GM23248 (cell line): ENCODE measurements around the gene DYRK4. TPM values are rescaled to one million over a fixed set of nuclear protein-coding genes. Genes with fewer than 3 reads are reported as not detected.
A peak's percentile ranks its signal among the peaks of the same experiment; 100 is the strongest.
"Not testable (repeated sequence)": the region's sequence is repeated elsewhere in the genome, so short reads cannot be mapped to it uniquely, and the experiment has no call there.

Source experiments
- DNase-seq: peaks from one replicate; pipeline ENCODE4 v3.0.0-alpha.2; 2015
- H2AFZ ChIP-seq: fragments of 200-600 bp; sonication (generic); 2 replicates; pipeline ENCODE4 v1.6.1; 2016; ENCODE audit warnings: antibody characterized with exemption
- H3F3A ChIP-seq: fragments of 200-600 bp; sonication (generic); 2 replicates; pipeline ENCODE4 v1.6.1; 2016; ENCODE audit warnings: mild to moderate bottlenecking, antibody characterized with exemption, mixed run types; ENCODE audit not compliant: insufficient read depth
- H3K27ac ChIP-seq: fragments of 200-600 bp; sonication (generic); 2 replicates; pipeline ENCODE4 v1.5.1; 2016; ENCODE audit warnings: mild to moderate bottlenecking
- H3K27me3 ChIP-seq: fragments of 200-600 bp; sonication (generic); replicated peaks from 2 replicates; pipeline ENCODE4 v1.6.1; 2016; ENCODE audit warnings: mild to moderate bottlenecking; ENCODE audit not compliant: insufficient read depth
- H3K36me3 ChIP-seq: fragments of 200-600 bp; sonication (generic); 2 replicates; pipeline ENCODE4 v1.6.1; 2016; ENCODE audit warnings: low read depth, mild to moderate bottlenecking
- H3K4me1 ChIP-seq: fragments of 200-600 bp; sonication (generic); 2 replicates; pipeline ENCODE4 v1.6.1; 2016; ENCODE audit warnings: mild to moderate bottlenecking; ENCODE audit not compliant: insufficient read depth
- H3K4me2 ChIP-seq: fragments of 200-600 bp; sonication (generic); one replicate; pipeline ENCODE4 v1.6.1; 2016; ENCODE audit warnings: mild to moderate bottlenecking; ENCODE audit not compliant: unreplicated experiment
- H3K4me3 ChIP-seq: fragments of 200-600 bp; sonication (generic); 2 replicates; pipeline ENCODE4 v1.5.1; 2016; ENCODE audit warnings: mild to moderate bottlenecking
- H3K79me2 ChIP-seq: fragments of 200-600 bp; sonication (generic); 2 replicates; pipeline ENCODE4 v1.6.1; 2016; ENCODE audit warnings: mild to moderate bottlenecking; ENCODE audit not compliant: insufficient read depth
- H3K9ac ChIP-seq: fragments of 200-600 bp; sonication (generic); 2 replicates; pipeline ENCODE4 v1.6.1; 2016; ENCODE audit warnings: mild to moderate bottlenecking
- H3K9me2 ChIP-seq: fragments of 200-600 bp; sonication (generic); 2 replicates; pipeline ENCODE4 v1.6.1; 2016; ENCODE audit warnings: mixed run types, mild to moderate bottlenecking, moderate library complexity; ENCODE audit not compliant: insufficient read depth
- H3K9me3 ChIP-seq: fragments of 200-600 bp; sonication (generic); one replicate; pipeline ENCODE4 v1.6.1; 2017; ENCODE audit warnings: low read depth
- H4K20me1 ChIP-seq: fragments of 200-600 bp; sonication (generic); 2 replicates; pipeline ENCODE4 v1.6.0; 2016; ENCODE audit not compliant: insufficient read depth
- EZH2 ChIP-seq: fragments of 200-600 bp; sonication (generic); IDR thresholded peaks from 2 replicates; pipeline ENCODE4 v1.6.1; 2018; ENCODE audit warnings: antibody characterized with exemption, mild to moderate bottlenecking; ENCODE audit not compliant: insufficient read depth, poor library complexity, severe bottlenecking
- EZH2phosphoT487 ChIP-seq: fragments of 200-600 bp; sonication (generic); IDR thresholded peaks from 2 replicates; pipeline ENCODE4 v1.6.1; 2018; ENCODE audit warnings: antibody characterized with exemption, moderate library complexity, mild to moderate bottlenecking, low read depth; ENCODE audit not compliant: insufficient read depth
- WGBS, 2 experiments: methylation state at CpG; one replicate each; pipeline ENCODE4 v1.1.6; 2015 to 2017; ENCODE audit warnings: low lambda C conversion rate in 2 of 2, low coverage in 1 of 2; ENCODE audit errors: missing lambda C conversion rate in 2 of 2; 5-methylcytosine and 5-hydroxymethylcytosine counted together
- in situ Hi-C: fragments of 300-500 bp; cut with MboI; formaldehyde crosslinking; loops from 2 replicates; pipeline ENCODE4 v1.15.0; 2020
- polyA plus RNA-seq: library from polyadenylated mRNA; unstranded; fragments of >200 nt; fragmentation: Nextera tagmentation; extraction: Ambion mirVana; gene quantifications from 2 replicates; pipeline ENCODE4 v1.2.1, GENCODE V29; 2016
- total RNA-seq: library from RNA; depleted of rRNA; stranded (reverse); fragments of >200 nt; shearing (Covaris generic); gene quantifications from 2 replicates; pipeline ENCODE4 v1.2.3, GENCODE V29; 2014; rRNA removed

The DYRK4 gene, protein sequence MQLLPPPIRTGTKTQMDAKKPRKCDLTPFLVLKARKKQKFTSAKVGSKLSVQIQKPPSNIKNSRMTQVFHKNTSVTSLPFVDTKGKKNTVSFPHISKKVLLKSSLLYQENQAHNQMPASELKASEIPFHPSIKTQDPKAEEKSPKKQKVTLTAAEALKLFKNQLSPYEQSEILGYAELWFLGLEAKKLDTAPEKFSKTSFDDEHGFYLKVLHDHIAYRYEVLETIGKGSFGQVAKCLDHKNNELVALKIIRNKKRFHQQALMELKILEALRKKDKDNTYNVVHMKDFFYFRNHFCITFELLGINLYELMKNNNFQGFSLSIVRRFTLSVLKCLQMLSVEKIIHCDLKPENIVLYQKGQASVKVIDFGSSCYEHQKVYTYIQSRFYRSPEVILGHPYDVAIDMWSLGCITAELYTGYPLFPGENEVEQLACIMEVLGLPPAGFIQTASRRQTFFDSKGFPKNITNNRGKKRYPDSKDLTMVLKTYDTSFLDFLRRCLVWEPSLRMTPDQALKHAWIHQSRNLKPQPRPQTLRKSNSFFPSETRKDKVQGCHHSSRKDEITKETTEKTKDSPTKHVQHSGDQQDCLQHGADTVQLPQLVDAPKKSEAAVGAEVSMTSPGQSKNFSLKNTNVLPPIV
- 63.3 and 78.3 TPM in 2 replicates for total RNA-seq
- polyA plus RNA-seq: 64.0 and 64.5 TPM in 2 replicates

DNA sequence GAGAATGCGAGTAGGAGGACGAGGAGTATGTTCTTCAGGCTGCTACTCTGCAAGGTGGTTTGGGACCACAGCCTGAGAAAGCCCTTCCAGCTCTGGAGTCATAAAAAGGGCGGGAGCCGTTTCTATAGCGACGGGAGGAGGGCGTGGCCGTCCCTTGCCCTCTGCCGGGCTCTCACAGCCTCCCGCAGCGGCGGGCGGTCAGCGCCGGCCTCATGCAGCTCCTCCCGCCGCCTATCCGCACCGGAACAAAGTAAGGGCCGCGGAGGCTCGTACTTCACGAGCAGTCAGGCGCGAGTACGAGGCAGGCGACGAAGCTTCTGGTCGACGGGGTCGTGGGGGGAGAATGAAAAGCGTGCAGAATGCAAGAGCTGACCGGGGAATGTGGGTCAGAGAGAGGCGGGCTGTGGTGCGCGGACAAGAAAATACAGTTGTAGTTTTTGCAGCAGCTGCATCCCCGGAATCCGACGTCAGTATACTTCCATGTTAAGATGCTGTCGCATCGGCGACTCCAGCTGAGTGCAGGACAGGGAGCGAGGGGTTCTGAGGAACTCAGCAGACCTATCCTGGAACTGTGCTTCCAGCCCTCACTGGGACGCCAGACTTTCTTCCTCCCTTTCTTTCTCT is at the start of gene DYRK4:
TSS of gene DYRK4 (plus strand) at position 175 of the 624 bp plus-strand sequence. CDS start at position 213, 38 bp downstream.
- no peaks in the 10 kb centered on the region for H3K36me3 ChIP-seq
- no peaks in the 10 kb centered on the region for H3K9me3 ChIP-seq
- DNase-seq: peak; percentile 74
- TF ChIP-seq EZH2phosphoT487 (no peak), EZH2 (no peak)
- peak within 1 kb of the TSS; percentile 78 for H3K4me2 ChIP-seq
- H4K20me1 ChIP-seq: no peaks in the 10 kb centered on the region
- H3K9me2 ChIP-seq: no peaks in the 10 kb centered on the region
- H3K4me1 ChIP-seq: no peaks in the 10 kb centered on the region
- H2AFZ ChIP-seq: peak within 1 kb of the TSS; percentile 78
- no peaks in the 10 kb centered on the region for H3K79me2 ChIP-seq
- H3K27ac ChIP-seq: no peak within 1 kb of the TSS
- in situ Hi-C loops: no loop called here
- H3K4me3 ChIP-seq: peak within 1 kb of the TSS; percentile 66
- WGBS, 2 experiments: 19 to 22% methylated on average over 43 to 44 of the region's 44 CpGs
- no peaks in the 10 kb centered on the region for H3K27me3 ChIP-seq
- H3K9ac ChIP-seq: peak within 1 kb of the TSS; percentile 42; the same call in 1 of the 2 replicates
- no peaks in the 10 kb centered on the region for H3F3A ChIP-seq

DNA sequence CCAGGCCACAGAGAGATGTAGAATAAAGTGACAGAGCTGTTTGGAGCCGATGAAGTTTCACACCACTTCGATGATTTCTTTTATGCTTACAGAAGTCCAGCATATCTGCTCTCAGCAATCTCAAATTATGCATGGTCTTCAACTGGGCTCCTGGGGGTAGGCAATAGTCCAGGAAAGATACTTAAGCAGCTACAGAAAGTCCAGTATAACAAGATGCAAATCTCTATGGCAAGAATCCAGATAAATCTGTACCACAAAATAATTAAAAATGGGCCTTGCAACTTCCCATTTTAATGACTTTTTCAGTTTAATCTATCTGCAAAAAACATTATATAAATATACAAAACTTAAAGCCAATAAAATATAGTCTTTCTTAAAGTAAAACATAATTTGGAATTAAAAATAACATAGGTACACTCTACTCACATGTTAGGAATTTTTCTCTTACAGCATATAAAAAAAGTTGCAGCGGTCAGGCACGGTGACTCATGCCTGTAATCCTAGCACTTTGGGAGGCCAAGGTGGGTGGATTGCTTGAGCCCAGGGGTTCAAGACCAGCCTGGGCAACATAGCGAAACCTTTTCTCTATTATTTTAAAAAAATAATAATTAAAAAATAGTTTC is 43.8 kb upstream of the DYRK4 start:
- Histone ChIP-seq H4K20me1 (no peaks in the 10 kb centered on the region), H3K9ac (no peak overlapping the region), H3K4me2 (peak overlapping the region; percentile 24), H3K9me3 (no peaks in the 10 kb centered on the region), H3F3A (0 out of 2 replicates have a peak, but pooled peaks cover 6% of the 10 kb centered on the region), H3K9me2 (no peaks in the 10 kb centered on the region), H3K4me1 (peaks cover 7% of the 10 kb centered on the region), H2AFZ (no peak overlapping the region), H3K4me3 (no peak overlapping the region), H3K36me3 (peaks cover 9% of the 10 kb centered on the region), H3K27me3 (no peaks in the 10 kb centered on the region), H3K79me2 (0 out of 2 replicates have a peak, but pooled peaks cover 5% of the 10 kb centered on the region), H3K27ac (peak overlapping the region; percentile 26)
- TF ChIP-seq EZH2 (no peak), EZH2phosphoT487 (no peak)
- peak; percentile 73 for DNase-seq
- 58 to 60% methylated on average over 5 of the region's 5 CpGs for WGBS, 2 experiments
- in situ Hi-C loops: no loop called here

DNA sequence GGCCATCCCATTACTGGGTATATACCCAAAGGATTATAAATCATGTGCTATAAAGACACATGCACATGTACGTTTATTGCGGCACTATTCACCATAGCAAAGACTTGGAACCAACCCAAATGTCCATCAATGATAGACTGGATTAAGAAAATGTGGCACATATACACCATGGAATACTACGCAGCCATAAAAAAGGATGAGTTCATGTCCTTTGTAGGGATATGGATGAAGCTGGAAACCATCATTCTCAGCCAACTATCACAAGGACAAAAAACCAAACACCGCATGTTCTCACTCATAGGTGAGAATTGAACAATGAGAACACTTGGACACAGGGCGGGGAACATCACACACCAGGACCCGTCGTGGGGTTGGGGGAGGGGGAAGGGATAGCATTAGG is 38.6 kb upstream of the DYRK4 start:
- DNase-seq, H3K4me2 ChIP-seq, H3K79me2 ChIP-seq, H3K9me2 ChIP-seq, H3K9ac ChIP-seq, H3F3A ChIP-seq, H2AFZ ChIP-seq, H3K4me1 ChIP-seq, in situ Hi-C loops, H4K20me1 ChIP-seq, H3K9me3 ChIP-seq, H3K4me3 ChIP-seq, H3K27ac ChIP-seq, H3K27me3 ChIP-seq: not testable (repeated sequence)
- peaks cover 15% of the 10 kb centered on the region for H3K36me3 ChIP-seq
- WGBS, 2 experiments: 81 to 87% methylated on average over 7 of the region's 7 CpGs

DNA sequence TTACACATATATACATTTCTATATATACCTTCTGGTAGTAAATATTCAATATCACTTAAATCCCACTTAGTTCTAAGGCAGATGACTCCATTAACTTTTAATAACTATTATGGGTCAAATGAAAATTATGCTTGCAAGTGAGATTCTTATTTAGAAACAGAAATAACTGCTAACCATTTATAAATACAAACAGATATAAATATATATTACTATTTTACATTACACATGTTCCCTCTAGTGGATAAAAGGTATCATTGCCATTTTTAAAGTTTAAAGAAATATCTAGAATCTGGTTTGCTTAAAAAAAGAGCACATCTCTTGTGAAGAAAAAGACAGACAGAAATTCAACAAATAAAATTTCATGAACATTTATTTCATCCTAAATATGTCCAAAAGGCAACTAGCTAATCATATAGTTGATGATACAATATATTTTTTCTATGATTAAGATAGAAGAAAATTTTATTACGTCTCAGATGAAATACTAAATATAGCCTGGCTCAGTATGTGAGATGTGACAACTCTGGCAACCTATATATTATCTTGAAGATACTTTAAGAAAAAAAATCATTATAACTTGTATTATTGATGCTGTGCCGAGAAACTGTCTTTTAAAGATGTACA is 35.0 kb upstream of the DYRK4 start:
- Histone ChIP-seq H3F3A (0 out of 2 replicates have a peak, but pooled peaks cover 7% of the 10 kb centered on the region), H3K9me2 (no peaks in the 10 kb centered on the region), H4K20me1 (no peaks in the 10 kb centered on the region), H3K79me2 (no peaks in the 10 kb centered on the region), H3K9ac (no peak overlapping the region), H3K27ac (no peak overlapping the region), H3K36me3 (peaks cover 15% of the 10 kb centered on the region), H3K27me3 (no peaks in the 10 kb centered on the region), H3K4me1 (no peaks in the 10 kb centered on the region), H2AFZ (no peak overlapping the region), H3K4me3 (no peak overlapping the region), H3K9me3 (no peaks in the 10 kb centered on the region), H3K4me2 (no peak overlapping the region)
- in situ Hi-C loops: no loop called here
- WGBS, 2 experiments: 92 to 96% methylated on average over 2 of the region's 2 CpGs
- DNase-seq: peak; percentile 49
- TF ChIP-seq EZH2phosphoT487 (no peak), EZH2 (no peak)
